T-helper 2 cell treated with Interferon-gamma antibody and Interleukin-4, amounts not matched to agents 100 ng/mL and 5 ng/mL, for 36 hours (primary cell): ENCODE data around the gene TAF1B. TPM values are rescaled to one million over a fixed set of nuclear protein-coding genes. Genes with fewer than 3 reads are reported as not detected.

ENCODE experiments used
- intact Hi-C: fragments of 100-400 bp; cut with micrococcal nuclease; formaldehyde crosslinking; loops from one replicate; pipeline ENCODE4 v1.15.1; 2023
- total RNA-seq: library from RNA; stranded (reverse); gene quantifications from 2 replicates; pipeline ENCODE4 v1.2.3, GENCODE V29; 2022

TAF1B gene
- total RNA-seq, 1 donor from 2014 or later, result 48.3 TPM

GRCh38 chr2:9937968-9938367, 94.7 kb downstream of the TAF1B start:
- intact Hi-C loops, result no loop called here

- intact Hi-C loops, result no loop called here
Measured at GRCh38 chr2:9939587-9940485, 96.6 kb downstream of the TAF1B start.

GRCh38 chr2:9941196-9941995, 98.1 kb downstream of the TAF1B start:
- intact Hi-C loops, result no loop called here

- intact Hi-C loops, result no loop called here
Measured at GRCh38 chr2:9941996-9942390, 98.7 kb downstream of the TAF1B start.

- intact Hi-C loops, result no loop called here
Measured at GRCh38 chr2:9944330-9944758, 101.1 kb downstream of the TAF1B start.

- intact Hi-C loops, result no loop called here
Measured at GRCh38 chr2:9945596-9945995, 102.3 kb downstream of the TAF1B start.

GRCh38 chr2:9946076-9946475, 102.8 kb downstream of the TAF1B start:
- intact Hi-C loops, result no loop called here

GRCh38 chr2:9946818-9947217, 103.5 kb downstream of the TAF1B start:
- intact Hi-C loops, result no loop called here

GRCh38 chr2:9948721-9949120, 105.4 kb downstream of the TAF1B start:
- intact Hi-C loops, result no loop called here

- intact Hi-C loops, result no loop called here
Measured at GRCh38 chr2:9949239-9949991, 106.1 kb downstream of the TAF1B start.

GRCh38 chr2:9949992-9950520, 106.8 kb downstream of the TAF1B start:
- intact Hi-C loops, result loop anchor here (2.0 to 10.0 kb wide), 4 partner anchors 15 to 527 kb away; partner anchors contain the start of genes CPSF3, ITGB1BP1 and ODC1

GRCh38 chr2:9950521-9951271, 107.4 kb downstream of the TAF1B start:
- intact Hi-C loops, result loop anchor here (1.0 to 10.0 kb wide), 7 partner anchors 14 to 528 kb away; partner anchors contain the start of genes CPSF3, ITGB1BP1, KLF11 and ODC1

- intact Hi-C loops, result loop anchor here (1.0 to 10.0 kb wide), 7 partner anchors 14 to 528 kb away; partner anchors contain the start of genes CPSF3, ITGB1BP1, KLF11 and ODC1
Measured at GRCh38 chr2:9951272-9951521, 107.9 kb downstream of the TAF1B start.

GRCh38 chr2:9951522-9952285, 108.4 kb downstream of the TAF1B start, which contains the start of gene GRHL1:
GRHL1 (plus strand) TSS chr2:9951693; CDS start chr2:9951834, 141 bp downstream.
- intact Hi-C loops, result loop anchor here (1.0 to 10.0 kb wide), 7 partner anchors 13 to 529 kb away; partner anchors contain the start of genes CPSF3, ITGB1BP1, KLF11 and ODC1

GRCh38 chr2:9952286-9952737, 109.0 kb downstream of the TAF1B start:
- intact Hi-C loops, result loop anchor here (10.0 kb wide), 1 partner anchor 492 kb away; the partner anchor contains the start of gene ODC1

- intact Hi-C loops, result loop anchor here (10.0 kb wide), 1 partner anchor 492 kb away; the partner anchor contains the start of gene ODC1
Measured at GRCh38 chr2:9952856-9953503, 109.7 kb downstream of the TAF1B start.

- intact Hi-C loops, result loop anchor here (10.0 kb wide), 1 partner anchor 491 kb away; the partner anchor contains the start of gene ODC1
Measured at GRCh38 chr2:9954136-9954535, 110.9 kb downstream of the TAF1B start.

GRCh38 chr2:9958057-9958456, 114.8 kb downstream of the TAF1B start:
- intact Hi-C loops, result loop anchor here (10.0 kb wide), 1 partner anchor 487 kb away; the partner anchor contains the start of gene ODC1
